Mesothelial cell of epicardium (in vitro differentiated cells): ENCODE results near the gene GABRB2. TPM values are rescaled to one million over a fixed set of nuclear protein-coding genes. Genes with fewer than 3 reads are reported as not detected.

ENCODE experiments used
- DNase-seq, 2 experiments: peaks; one replicate each; pipeline ENCODE4 v3.0.0; 2021; ENCODE audit warnings: low spot score in 2 of 2; ENCODE audit not compliant: unreplicated experiment in 2 of 2
- H3K27ac Mint-ChIP-seq: 2 replicates; pipeline ENCODE4 v1.8.0; 2021; ENCODE audit warnings: mixed read lengths
- H3K27me3 Mint-ChIP-seq: 2 replicates; pipeline ENCODE4 v1.8.0; 2021; ENCODE audit warnings: low read depth, mixed read lengths
- H3K36me3 Mint-ChIP-seq: 2 replicates; pipeline ENCODE4 v1.8.0; 2021; ENCODE audit warnings: mixed read lengths
- H3K4me1 Mint-ChIP-seq: 2 replicates; pipeline ENCODE4 v1.8.0; 2021; ENCODE audit warnings: mixed read lengths
- H3K4me3 Mint-ChIP-seq: 2 replicates; pipeline ENCODE4 v1.8.0; 2021; ENCODE audit warnings: mild to moderate bottlenecking, moderate library complexity, mixed read lengths
- H3K9me3 Mint-ChIP-seq: 2 replicates; pipeline ENCODE4 v1.8.0; 2021; ENCODE audit warnings: mixed read lengths
- CTCF ChIP-seq: fragments of 200-600 bp; sonication (generic); IDR thresholded peaks from one replicate; pipeline ENCODE4 v1.5.0; 2021; ENCODE audit warnings: antibody characterized with exemption; ENCODE audit not compliant: unreplicated experiment
- total RNA-seq: library from RNA; stranded (reverse); gene quantifications from 3 replicates; pipeline ENCODE4 v1.2.1, GENCODE V29; 2021

The GABRB2 gene
- total RNA-seq, 1 donor from 2014 or later: 0.76 TPM

- Mint-ChIP-seq H3K4me3 (no peak overlapping the region), H3K27me3 (no peaks in the 10 kb centered on the region), H3K36me3 (no peaks in the 10 kb centered on the region), H3K9me3 (no peaks in the 10 kb centered on the region), H3K4me1 (peaks cover 9% of the 10 kb centered on the region), H3K27ac (no peak overlapping the region)
- DNase-seq: no peak
- no peak for TF ChIP-seq CTCF
These were observed 64.6 kb downstream of the GABRB2 start for GRCh38 chr5:161481922-161482321.

DNA sequence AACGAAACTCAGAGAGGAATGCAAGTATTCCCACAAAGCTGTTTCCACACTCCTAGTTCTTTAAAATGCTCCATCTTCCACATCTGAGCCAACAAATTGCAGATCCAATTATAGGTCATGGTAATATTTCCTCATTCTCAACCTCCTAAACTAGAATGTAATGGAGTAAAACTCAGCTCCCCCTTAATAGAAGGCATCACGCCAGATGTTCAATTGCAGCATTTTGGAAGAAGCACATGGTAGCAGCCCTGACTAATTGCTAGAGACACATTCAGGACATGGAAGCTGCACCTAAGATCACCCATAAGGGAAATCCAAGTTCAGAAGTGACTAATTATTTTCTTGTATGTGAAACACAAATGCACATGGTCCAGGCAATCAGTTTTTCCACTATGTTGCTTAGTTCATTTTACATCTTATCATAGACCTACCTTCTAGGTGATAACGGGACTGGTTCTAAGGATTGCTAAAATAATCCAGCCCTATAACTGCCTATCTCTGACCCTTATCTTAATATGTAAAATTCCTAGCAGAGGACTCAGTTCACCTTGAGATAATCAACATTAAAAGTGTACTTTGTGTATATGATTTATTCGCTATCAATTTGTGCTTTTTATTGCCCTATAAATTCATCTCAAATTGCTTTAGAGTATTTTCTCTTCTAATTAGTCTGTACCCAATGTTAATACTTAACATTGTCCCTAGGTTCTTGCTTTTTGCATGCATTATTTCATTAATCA lies 75.1 kb downstream of the GABRB2 start:
- Mint-ChIP-seq H3K27me3 (no peaks in the 10 kb centered on the region), H3K4me3 (no peak overlapping the region), H3K9me3 (peaks cover 14% of the 10 kb centered on the region), H3K36me3 (no peaks in the 10 kb centered on the region), H3K4me1 (peaks cover 5% of the 10 kb centered on the region), H3K27ac (no peak overlapping the region)
- TF ChIP-seq CTCF: no peak
- DNase-seq: no peak

- Mint-ChIP-seq H3K4me3 (no peak overlapping the region), H3K9me3 (no peaks in the 10 kb centered on the region), H3K27me3 (no peaks in the 10 kb centered on the region), H3K36me3 (no peaks in the 10 kb centered on the region), H3K27ac (no peak overlapping the region), H3K4me1 (peaks cover 5% of the 10 kb centered on the region)
- no peak for TF ChIP-seq CTCF
- DNase-seq: no peak
These were observed 78.8 kb downstream of the GABRB2 start for GRCh38 chr5:161467703-161468102.

DNA sequence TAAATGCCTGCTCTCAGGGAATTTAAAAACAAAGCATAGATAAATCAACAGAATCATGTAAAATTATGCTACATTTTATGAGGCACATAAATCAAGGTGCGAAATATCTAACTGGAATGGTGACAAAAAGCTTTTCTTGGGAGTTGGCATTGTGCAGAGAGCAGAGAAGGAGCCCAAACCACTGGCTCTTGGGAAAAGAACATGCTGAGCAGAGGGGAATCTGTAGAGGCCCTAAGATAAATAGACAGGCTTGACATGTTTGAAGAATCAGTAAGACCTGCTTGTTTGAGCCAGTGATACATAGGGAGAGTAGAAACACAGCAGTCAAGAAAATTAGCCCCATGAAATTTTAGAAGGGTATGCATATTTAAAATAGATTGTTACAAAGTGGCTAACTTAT lies 85.8 kb downstream of the GABRB2 start:
- Mint-ChIP-seq H3K4me1 (peaks cover 4% of the 10 kb centered on the region), H3K27ac (no peak overlapping the region), H3K9me3 (no peaks in the 10 kb centered on the region), H3K36me3 (no peaks in the 10 kb centered on the region), H3K4me3 (no peak overlapping the region), H3K27me3 (no peaks in the 10 kb centered on the region)
- DNase-seq: no peak
- TF ChIP-seq CTCF: no peak

- no peaks in the 10 kb centered on the region for H3K36me3 Mint-ChIP-seq
- DNase-seq: no peak
- no peak overlapping the region for H3K4me3 Mint-ChIP-seq
- H3K27ac Mint-ChIP-seq: no peak overlapping the region
- TF ChIP-seq CTCF: no peak
- peaks cover 6% of the 10 kb centered on the region for H3K4me1 Mint-ChIP-seq
- H3K9me3 Mint-ChIP-seq: no peaks in the 10 kb centered on the region
- peaks cover 9% of the 10 kb centered on the region for H3K27me3 Mint-ChIP-seq
These were observed 99.9 kb downstream of the GABRB2 start for GRCh38 chr5:161446655-161447054.
